ENCODE measurements around the gene LRRC3.
A peak's percentile ranks its signal among the peaks of the same experiment; 100 is the strongest.

LRRC3 gene

DNA sequence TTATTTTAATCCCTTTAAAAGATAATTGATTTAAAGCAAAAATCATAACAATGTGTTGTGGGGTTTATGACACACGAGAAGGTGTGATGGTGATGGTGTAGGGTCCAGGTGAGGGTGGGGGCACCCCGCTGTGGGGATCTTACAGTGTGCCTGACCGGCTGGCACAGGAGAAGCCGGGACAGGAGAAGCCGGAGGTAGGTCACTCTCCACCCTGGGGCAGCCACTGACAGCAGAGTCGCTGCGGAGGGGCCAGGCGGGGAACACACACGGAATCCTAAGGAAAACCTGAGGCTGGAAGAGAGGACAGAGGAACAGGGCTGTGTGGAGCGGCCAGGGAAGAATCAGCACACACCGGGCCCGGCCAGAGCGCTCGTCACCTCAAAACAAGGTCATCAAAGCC lies 4.3 kb upstream of the LRRC3 start:
- Histone ChIP-seq H3K36me3 (ENCODE audit: control insufficient read depth in 2 of 2, insufficient read depth in 2 of 2, low read length in 2 of 2) (no peaks in the 10 kb centered on the region), H3K27ac (ENCODE audit: low read length) (no peak overlapping the region), H3K27me3 (ENCODE audit: control insufficient read depth in 1 of 2, insufficient read depth in 2 of 2, low read length in 2 of 2) (no peaks in the 10 kb centered on the region), H3K9ac (ENCODE audit: low read length in 2 of 2) (no peak overlapping the region), H3K4me3 (ENCODE audit: low read length in 2 of 2) (no peak overlapping the region), H3K9me3 (ENCODE audit: control insufficient read depth in 2 of 2, low read length in 2 of 2) (peaks cover 3% of the 10 kb centered on the region in 2 donors), H3K4me1 (ENCODE audit: control insufficient read depth, insufficient read depth, low read length) (peaks cover 26% of the 10 kb centered on the region)

GRCh38 chr21:44453120-44453519 lies 2.2 kb upstream of the LRRC3 start:
- peaks cover 46% of the 10 kb centered on the region for H3K4me1 ChIP-seq (ENCODE audit: control insufficient read depth, insufficient read depth, low read length)
- H3K9me3 ChIP-seq (ENCODE audit: control insufficient read depth in 2 of 2, low read length in 2 of 2): peaks cover 3% of the 10 kb centered on the region in 2 donors
- peaks cover 0 to 8% of the 10 kb centered on the region in 2 donors for H3K36me3 ChIP-seq (ENCODE audit: control insufficient read depth in 2 of 2, insufficient read depth in 2 of 2, low read length in 2 of 2)
- H3K27ac ChIP-seq (ENCODE audit: low read length): no peak overlapping the region
- no peaks in the 10 kb centered on the region for H3K27me3 ChIP-seq (ENCODE audit: control insufficient read depth in 1 of 2, insufficient read depth in 2 of 2, low read length in 2 of 2)
- no peak overlapping the region for H3K4me3 ChIP-seq (ENCODE audit: low read length in 2 of 2)
- no peak overlapping the region for H3K9ac ChIP-seq (ENCODE audit: low read length in 2 of 2)

DNA sequence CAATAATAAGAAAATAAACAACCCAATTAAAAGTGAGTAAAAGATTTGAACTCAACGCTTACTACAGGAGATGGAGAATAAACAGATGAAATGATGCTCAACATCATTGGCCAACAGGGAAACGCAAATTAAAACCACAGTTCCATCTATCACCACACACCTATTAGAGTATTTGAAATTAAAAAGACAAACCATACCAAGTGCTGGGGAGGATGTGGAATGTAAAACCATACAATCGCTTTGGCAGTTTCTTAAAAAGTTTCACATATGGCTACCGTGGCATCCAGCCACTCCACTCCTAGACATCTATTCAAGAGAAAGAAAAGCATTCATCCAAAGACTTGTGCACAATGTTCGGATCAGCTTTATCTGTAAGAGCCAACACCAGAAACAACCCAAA lies 1.3 kb upstream of the LRRC3 start:
- Histone ChIP-seq H3K9ac (ENCODE audit: low read length in 2 of 2) (no peak overlapping the region), H3K27ac (ENCODE audit: low read length) (no peak overlapping the region), H3K27me3 (ENCODE audit: control insufficient read depth in 1 of 2, insufficient read depth in 2 of 2, low read length in 2 of 2) (no peaks in the 10 kb centered on the region), H3K4me3 (ENCODE audit: low read length in 2 of 2) (no peak overlapping the region), H3K9me3 (ENCODE audit: control insufficient read depth in 2 of 2, low read length in 2 of 2) (peaks cover 3% of the 10 kb centered on the region in 2 donors), H3K36me3 (ENCODE audit: control insufficient read depth in 2 of 2, insufficient read depth in 2 of 2, low read length in 2 of 2) (peaks cover 0 to 8% of the 10 kb centered on the region in 2 donors), H3K4me1 (ENCODE audit: control insufficient read depth, insufficient read depth, low read length) (peaks cover 39% of the 10 kb centered on the region)

DNA sequence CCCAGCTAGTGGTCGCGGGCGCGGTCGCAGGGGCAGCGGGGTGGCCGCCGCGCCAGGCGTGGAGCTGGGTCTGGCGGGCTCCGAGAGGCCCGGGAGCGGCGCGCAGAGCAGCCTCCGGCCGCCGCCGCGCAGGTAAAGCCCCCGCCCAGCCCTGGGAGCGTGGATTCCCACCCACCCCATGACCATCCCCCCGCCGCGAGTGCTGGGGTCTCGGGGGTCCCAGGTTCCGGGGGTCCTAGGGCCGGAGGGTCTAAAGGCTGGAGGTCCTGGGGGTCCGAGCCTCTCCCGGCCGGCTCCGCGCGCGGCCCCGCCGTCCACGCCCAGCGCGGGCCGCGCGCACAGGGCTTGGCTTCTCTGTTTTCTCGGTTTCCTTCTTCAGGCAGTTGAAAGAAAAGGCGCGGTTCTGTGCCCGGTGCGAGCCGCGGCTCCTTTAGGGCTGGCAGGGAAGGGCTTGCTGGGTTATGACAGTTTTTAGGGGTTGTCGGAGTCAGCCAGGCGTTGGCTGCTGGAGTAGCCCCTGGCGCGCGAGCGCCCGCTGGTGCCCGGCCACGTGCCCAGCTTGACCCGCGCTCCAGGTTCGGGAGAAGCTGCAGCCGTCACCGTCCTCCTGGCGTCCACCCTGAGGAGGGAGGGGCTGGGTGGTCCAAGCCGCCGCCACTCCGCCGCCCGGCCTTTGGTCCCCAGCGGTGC lies 359 bp downstream of the LRRC3 start:
- Histone ChIP-seq H3K36me3 (ENCODE audit: control insufficient read depth in 2 of 2, insufficient read depth in 2 of 2, low read length in 2 of 2) (peaks cover 0 to 8% of the 10 kb centered on the region in 2 donors), H3K4me1 (ENCODE audit: control insufficient read depth, insufficient read depth, low read length) (peaks cover 30% of the 10 kb centered on the region), H3K27ac (ENCODE audit: low read length) (peak overlapping the region; percentile 58), H3K9me3 (ENCODE audit: control insufficient read depth in 2 of 2, low read length in 2 of 2) (peaks cover 3% of the 10 kb centered on the region in 2 donors), H3K4me3 (ENCODE audit: low read length in 2 of 2) (peak overlapping the region; percentile 74 to 76), H3K27me3 (ENCODE audit: control insufficient read depth in 1 of 2, insufficient read depth in 2 of 2, low read length in 2 of 2) (no peaks in the 10 kb centered on the region), H3K9ac (ENCODE audit: low read length in 2 of 2) (peak overlapping the region; percentile 58 to 69)

- peaks cover 0 to 8% of the 10 kb centered on the region in 2 donors for H3K36me3 ChIP-seq (ENCODE audit: control insufficient read depth in 2 of 2, insufficient read depth in 2 of 2, low read length in 2 of 2)
- peak overlapping the region in 1 of 2 donors; percentile 69 for H3K9ac ChIP-seq (ENCODE audit: low read length in 2 of 2)
- H3K27ac ChIP-seq (ENCODE audit: low read length): peak overlapping the region; percentile 58
Measured at GRCh38 chr21:44456214-44456914, 1.1 kb downstream of the LRRC3 start.

DNA sequence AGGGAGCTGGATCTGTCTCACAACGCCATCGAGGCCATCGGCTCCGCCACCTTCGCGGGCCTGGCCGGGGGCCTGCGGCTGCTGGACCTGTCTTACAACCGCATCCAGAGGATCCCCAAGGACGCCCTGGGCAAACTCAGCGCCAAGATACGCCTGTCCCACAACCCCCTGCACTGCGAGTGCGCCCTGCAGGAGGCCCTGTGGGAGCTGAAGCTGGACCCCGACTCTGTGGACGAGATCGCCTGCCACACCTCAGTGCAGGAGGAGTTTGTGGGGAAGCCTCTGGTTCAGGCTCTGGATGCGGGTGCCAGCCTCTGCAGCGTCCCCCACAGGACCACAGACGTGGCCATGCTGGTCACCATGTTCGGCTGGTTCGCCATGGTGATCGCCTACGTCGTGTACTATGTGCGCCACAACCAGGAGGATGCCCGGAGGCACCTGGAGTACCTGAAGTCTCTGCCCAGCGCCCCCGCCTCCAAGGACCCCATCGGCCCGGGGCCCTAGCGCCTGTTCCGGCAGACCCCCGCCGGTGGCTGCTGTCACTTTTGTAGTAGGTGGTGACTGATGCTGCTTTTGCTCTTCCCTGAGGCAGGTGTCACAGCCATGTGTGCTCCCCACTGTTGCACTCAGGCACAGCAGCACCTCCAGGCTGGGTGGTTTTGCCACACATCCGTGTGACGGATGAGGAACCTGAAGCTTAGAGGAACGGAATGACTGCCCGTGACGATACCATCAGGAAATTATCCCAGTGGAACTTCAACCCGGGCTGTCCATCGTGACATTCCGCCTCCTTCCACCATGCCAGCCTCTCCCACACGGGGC lies 1.8 kb downstream of the LRRC3 start:
- H3K27me3 ChIP-seq (ENCODE audit: control insufficient read depth in 1 of 2, insufficient read depth in 2 of 2, low read length in 2 of 2): no peaks in the 10 kb centered on the region

More at GRCh38 chr21:44456214-44456914, 1.1 kb downstream of the LRRC3 start:
- Histone ChIP-seq H3K27me3 (ENCODE audit: control insufficient read depth in 1 of 2, insufficient read depth in 2 of 2, low read length in 2 of 2) (no peaks in the 10 kb centered on the region), H3K4me1 (ENCODE audit: control insufficient read depth, insufficient read depth, low read length) (peaks cover 34% of the 10 kb centered on the region), H3K4me3 (ENCODE audit: low read length in 2 of 2) (peak overlapping the region; percentile 74 to 76), H3K9me3 (ENCODE audit: control insufficient read depth in 2 of 2, low read length in 2 of 2) (peaks cover 3% of the 10 kb centered on the region in 2 donors)

GRCh38 chr21:44458971-44459711 lies 3.8 kb downstream of the LRRC3 start:
- Histone ChIP-seq H3K9ac (ENCODE audit: low read length in 2 of 2) (no peak overlapping the region), H3K36me3 (ENCODE audit: control insufficient read depth in 2 of 2, insufficient read depth in 2 of 2, low read length in 2 of 2) (peaks cover 0 to 12% of the 10 kb centered on the region in 2 donors), H3K9me3 (ENCODE audit: control insufficient read depth in 2 of 2, low read length in 2 of 2) (peaks cover 2 to 3% of the 10 kb centered on the region in 2 donors), H3K4me3 (ENCODE audit: low read length in 2 of 2) (no peak overlapping the region), H3K27me3 (ENCODE audit: control insufficient read depth in 1 of 2, insufficient read depth in 2 of 2, low read length in 2 of 2) (no peaks in the 10 kb centered on the region), H3K4me1 (ENCODE audit: control insufficient read depth, insufficient read depth, low read length) (peaks cover 45% of the 10 kb centered on the region), H3K27ac (ENCODE audit: low read length) (no peak overlapping the region)

More for the DNA sequence above, 1.8 kb downstream of the LRRC3 start:
- Histone ChIP-seq H3K27ac (ENCODE audit: low read length) (no peak overlapping the region), H3K9ac (ENCODE audit: low read length in 2 of 2) (no peak overlapping the region), H3K9me3 (ENCODE audit: control insufficient read depth in 2 of 2, low read length in 2 of 2) (peaks cover 3% of the 10 kb centered on the region in 2 donors), H3K36me3 (ENCODE audit: control insufficient read depth in 2 of 2, insufficient read depth in 2 of 2, low read length in 2 of 2) (peaks cover 0 to 9% of the 10 kb centered on the region in 2 donors), H3K4me3 (ENCODE audit: low read length in 2 of 2) (peak overlapping the region in 1 of 2 donors; percentile 76), H3K4me1 (ENCODE audit: control insufficient read depth, insufficient read depth, low read length) (peaks cover 41% of the 10 kb centered on the region)

GRCh38 chr21:44459712-44460440 lies 4.6 kb downstream of the LRRC3 start:
- H3K9ac ChIP-seq (ENCODE audit: low read length in 2 of 2): no peak overlapping the region
- peaks cover 45% of the 10 kb centered on the region for H3K4me1 ChIP-seq (ENCODE audit: control insufficient read depth, insufficient read depth, low read length)
- H3K9me3 ChIP-seq (ENCODE audit: control insufficient read depth in 2 of 2, low read length in 2 of 2): no peaks in the 10 kb centered on the region
- H3K27me3 ChIP-seq (ENCODE audit: control insufficient read depth in 1 of 2, insufficient read depth in 2 of 2, low read length in 2 of 2): no peaks in the 10 kb centered on the region
- H3K27ac ChIP-seq (ENCODE audit: low read length): no peak overlapping the region
- H3K4me3 ChIP-seq (ENCODE audit: low read length in 2 of 2): no peak overlapping the region
- peaks cover 0 to 14% of the 10 kb centered on the region in 2 donors for H3K36me3 ChIP-seq (ENCODE audit: control insufficient read depth in 2 of 2, insufficient read depth in 2 of 2, low read length in 2 of 2)

DNA sequence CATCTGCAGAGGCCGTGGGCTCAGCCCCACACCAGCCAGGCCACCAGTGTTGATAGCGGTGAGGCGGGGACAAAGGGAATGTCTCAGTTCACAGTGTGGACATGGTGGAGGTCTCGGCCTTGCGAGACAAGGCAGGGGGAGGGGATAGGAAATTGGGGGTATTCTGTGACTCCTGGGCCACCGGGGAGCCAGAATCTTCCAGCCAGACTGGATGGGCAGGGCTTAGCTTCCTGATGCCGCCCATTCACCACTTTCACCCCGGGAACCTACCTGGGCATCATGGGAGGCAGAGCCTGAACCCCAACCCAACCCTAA lies 5.1 kb downstream of the LRRC3 start:
- Histone ChIP-seq H3K36me3 (ENCODE audit: control insufficient read depth in 2 of 2, insufficient read depth in 2 of 2, low read length in 2 of 2) (peaks cover 0 to 14% of the 10 kb centered on the region in 2 donors), H3K27me3 (ENCODE audit: control insufficient read depth in 1 of 2, insufficient read depth in 2 of 2, low read length in 2 of 2) (no peaks in the 10 kb centered on the region), H3K9me3 (ENCODE audit: control insufficient read depth in 2 of 2, low read length in 2 of 2) (no peaks in the 10 kb centered on the region), H3K9ac (ENCODE audit: low read length in 2 of 2) (no peak overlapping the region), H3K27ac (ENCODE audit: low read length) (no peak overlapping the region), H3K4me1 (ENCODE audit: control insufficient read depth, insufficient read depth, low read length) (peaks cover 45% of the 10 kb centered on the region), H3K4me3 (ENCODE audit: low read length in 2 of 2) (no peak overlapping the region)
